ENCODE data around the gene SARDH. TPM values are rescaled to one million over a fixed set of nuclear protein-coding genes. Genes with fewer than 3 reads are reported as not detected.

The SARDH gene
- total RNA-seq, 6 experiments from 2014 or later: 67.3 to 183 (median 101) TPM

DNA sequence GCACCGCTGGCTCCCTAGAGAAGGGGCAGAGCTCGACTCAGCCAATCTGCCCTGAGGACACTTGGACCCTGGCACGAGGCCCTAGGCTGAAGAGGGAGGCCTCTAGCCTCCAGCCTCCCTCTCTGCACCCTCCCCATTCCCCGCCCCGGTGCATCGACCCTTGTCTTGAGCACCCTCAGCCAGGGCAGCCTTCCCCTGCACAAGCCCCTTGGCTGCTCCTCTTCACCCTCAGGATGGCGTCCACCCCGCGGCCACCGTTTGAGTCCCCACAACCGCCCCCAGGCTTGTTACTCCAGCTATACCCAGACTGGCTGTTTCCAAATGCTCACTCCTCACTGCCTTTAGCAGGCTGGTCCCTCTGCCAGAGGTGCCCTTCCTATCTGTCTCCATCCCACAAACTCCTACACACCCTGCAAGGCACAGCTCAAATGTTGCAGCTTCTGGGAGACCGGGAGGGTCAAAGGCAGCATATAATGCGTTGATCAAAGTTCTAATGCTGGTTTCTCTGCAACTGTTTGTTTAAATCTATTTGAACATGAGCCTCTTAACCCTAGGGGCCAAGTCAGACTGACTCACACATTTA is 122.5 kb downstream of the SARDH start:
- Histone ChIP-seq H3K27ac (no peak overlapping the region), H3K36me3 (no peaks in the 10 kb centered on the region), H3K27me3 (no peaks in the 10 kb centered on the region), H3K9me3 (no peaks in the 10 kb centered on the region), H3K4me3 (no peak overlapping the region), H3K4me1 (no peaks in the 10 kb centered on the region)
- no peak for ATAC-seq
- TF ChIP-seq POLR2A (IDR thresholded peaks at IDR 0.05) (no peak), CTCF (IDR thresholded peaks at IDR 0.05) (no peak)
- WGBS (ENCODE audit: insufficient coverage, low coverage, low lambda C conversion rate, missing lambda C conversion rate): 58% methylated on average over 11 of the region's 13 CpGs
- intact Hi-C loops (cut with DNase I): no loop called here
- DNase-seq: peak in 1 of 3 donors; percentile 52

GRCh38 chr9:133615186-133615585 is 123.0 kb downstream of the SARDH start:
- ATAC-seq (no peak), DNase-seq (peak in 1 of 3 donors; percentile 41)
- Histone ChIP-seq H3K4me3 (no peak overlapping the region), H3K27ac (no peak overlapping the region), H3K4me1 (no peaks in the 10 kb centered on the region), H3K9me3 (no peaks in the 10 kb centered on the region), H3K36me3 (no peaks in the 10 kb centered on the region), H3K27me3 (no peaks in the 10 kb centered on the region)
- TF ChIP-seq POLR2A (IDR thresholded peaks at IDR 0.05) (no peak), CTCF (IDR thresholded peaks at IDR 0.05) (no peak)
- 47% methylated on average over 5 of the region's 16 CpGs for WGBS (ENCODE audit: insufficient coverage, low coverage, low lambda C conversion rate, missing lambda C conversion rate)
- intact Hi-C loops (cut with DNase I): no loop called here

GRCh38 chr9:133614678-133615077 is 123.5 kb downstream of the SARDH start:
- Histone ChIP-seq H3K9me3 (no peaks in the 10 kb centered on the region), H3K27me3 (no peaks in the 10 kb centered on the region), H3K4me3 (no peak overlapping the region), H3K36me3 (no peaks in the 10 kb centered on the region), H3K4me1 (no peaks in the 10 kb centered on the region), H3K27ac (no peak overlapping the region)
- TF ChIP-seq POLR2A (IDR thresholded peaks at IDR 0.05): no peak
- TF ChIP-seq CTCF (IDR thresholded peaks at IDR 0.05): no peak
- intact Hi-C loops (cut with DNase I): no loop called here
- ATAC-seq (no peak), DNase-seq (peak in 1 of 3 donors; percentile 18)
- WGBS (ENCODE audit: insufficient coverage, low coverage, low lambda C conversion rate, missing lambda C conversion rate): 46% methylated on average over 2 of the region's 5 CpGs

DNA sequence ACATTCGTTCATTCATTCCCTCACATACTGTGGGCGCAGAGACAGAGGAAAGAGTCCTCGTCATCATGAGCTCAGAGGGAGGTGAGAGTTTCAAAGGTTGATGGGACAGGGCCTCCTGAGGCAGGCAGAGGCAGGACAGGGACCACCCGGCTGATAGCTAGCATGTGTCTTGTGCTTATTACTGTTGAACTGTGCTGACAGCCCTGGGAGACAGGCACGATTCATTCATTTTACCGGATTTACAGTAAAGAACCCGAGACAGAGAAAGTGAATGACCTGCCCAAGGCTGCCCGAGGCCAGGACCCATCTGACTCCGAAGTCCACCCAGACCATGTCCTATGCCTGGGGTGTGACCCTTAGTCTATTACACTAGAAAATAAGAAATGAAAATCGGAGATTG is 124.1 kb downstream of the SARDH start:
- Histone ChIP-seq H3K36me3 (no peaks in the 10 kb centered on the region), H3K4me1 (no peaks in the 10 kb centered on the region), H3K9me3 (no peaks in the 10 kb centered on the region), H3K4me3 (no peak overlapping the region), H3K27me3 (no peaks in the 10 kb centered on the region), H3K27ac (no peak overlapping the region)
- DNase-seq: peak in 1 of 3 donors; percentile 11
- no peak for ATAC-seq
- intact Hi-C loops (cut with DNase I): no loop called here
- WGBS (ENCODE audit: insufficient coverage, low coverage, low lambda C conversion rate, missing lambda C conversion rate): 43% methylated on average over 10 of the region's 10 CpGs
- TF ChIP-seq CTCF (IDR thresholded peaks at IDR 0.05) (no peak), POLR2A (IDR thresholded peaks at IDR 0.05) (no peak)

Other genes starting within 250 kb of the SARDH start
- not detected for gene MYMK, start 213.4 kb downstream of the SARDH start, total RNA-seq
- 10 to 100 TPM in 3 of 6 experiments, 1 to 10 TPM in 3; 9.2 to 24.8 (median 12.7) TPM for gene ADAMTSL2, start 203.6 kb downstream of the SARDH start, total RNA-seq
- gene FAM163B, start 129.0 kb downstream of the SARDH start, total RNA-seq: 1 to 10 TPM; 1.6 to 5.8 (median 3.0) TPM
- gene DBH, start 102.0 kb downstream of the SARDH start, total RNA-seq: 10 to 100 TPM in 1 of 6 experiments, 1 to 10 TPM in 5; 1.2 to 12.9 (median 5.7) TPM

Measured in right lobe of liver (tissue), 6 donors.